Measurements from ENCODE around the gene MS4A18.

DNA sequence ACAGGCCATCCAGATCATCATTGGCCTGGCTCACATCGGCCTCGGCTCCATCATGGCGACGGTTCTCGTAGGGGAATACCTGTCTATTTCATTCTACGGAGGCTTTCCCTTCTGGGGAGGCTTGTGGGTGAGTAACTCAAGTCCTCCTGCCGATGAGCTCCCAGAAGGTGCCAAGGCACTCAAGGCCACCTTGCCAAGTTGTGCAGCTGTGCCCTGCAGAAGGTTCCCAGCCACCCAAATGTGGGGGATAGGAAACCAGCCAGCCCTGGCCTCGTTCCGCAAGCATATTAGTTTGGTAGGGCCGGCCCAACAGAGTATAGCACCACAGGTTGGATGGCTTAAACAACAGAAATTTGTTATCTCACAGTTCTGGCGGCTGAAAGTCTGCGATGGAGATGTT, 21.1 kb upstream of the MS4A18 start:
- TF ChIP-seq, protein P1, sequence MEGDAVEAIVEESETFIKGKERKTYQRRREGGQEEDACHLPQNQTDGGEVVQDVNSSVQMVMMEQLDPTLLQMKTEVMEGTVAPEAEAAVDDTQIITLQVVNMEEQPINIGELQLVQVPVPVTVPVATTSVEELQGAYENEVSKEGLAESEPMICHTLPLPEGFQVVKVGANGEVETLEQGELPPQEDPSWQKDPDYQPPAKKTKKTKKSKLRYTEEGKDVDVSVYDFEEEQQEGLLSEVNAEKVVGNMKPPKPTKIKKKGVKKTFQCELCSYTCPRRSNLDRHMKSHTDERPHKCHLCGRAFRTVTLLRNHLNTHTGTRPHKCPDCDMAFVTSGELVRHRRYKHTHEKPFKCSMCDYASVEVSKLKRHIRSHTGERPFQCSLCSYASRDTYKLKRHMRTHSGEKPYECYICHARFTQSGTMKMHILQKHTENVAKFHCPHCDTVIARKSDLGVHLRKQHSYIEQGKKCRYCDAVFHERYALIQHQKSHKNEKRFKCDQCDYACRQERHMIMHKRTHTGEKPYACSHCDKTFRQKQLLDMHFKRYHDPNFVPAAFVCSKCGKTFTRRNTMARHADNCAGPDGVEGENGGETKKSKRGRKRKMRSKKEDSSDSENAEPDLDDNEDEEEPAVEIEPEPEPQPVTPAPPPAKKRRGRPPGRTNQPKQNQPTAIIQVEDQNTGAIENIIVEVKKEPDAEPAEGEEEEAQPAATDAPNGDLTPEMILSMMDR (IDR thresholded peaks at IDR 0.05; ENCODE audit: low read depth, low read length), result no peak
- TF ChIP-seq, protein P2, sequence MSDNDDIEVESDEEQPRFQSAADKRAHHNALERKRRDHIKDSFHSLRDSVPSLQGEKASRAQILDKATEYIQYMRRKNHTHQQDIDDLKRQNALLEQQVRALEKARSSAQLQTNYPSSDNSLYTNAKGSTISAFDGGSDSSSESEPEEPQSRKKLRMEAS (IDR thresholded peaks at IDR 0.05; ENCODE audit: low read depth, low read length), result no peak
- no peak for TF ChIP-seq POLR2A (IDR thresholded peaks at IDR 0.05; ENCODE audit: extremely low read depth, insufficient read length)
